GM23248 (cell line): Measurements from ENCODE around the gene TDRD7.

Experiments
- EZH2 ChIP-seq: fragments of 200-600 bp; sonication (generic); IDR thresholded peaks from 2 replicates; pipeline ENCODE4 v1.6.1; 2018; ENCODE audit warnings: antibody characterized with exemption, mild to moderate bottlenecking; ENCODE audit not compliant: insufficient read depth, poor library complexity, severe bottlenecking
- EZH2phosphoT487 ChIP-seq: fragments of 200-600 bp; sonication (generic); IDR thresholded peaks from 2 replicates; pipeline ENCODE4 v1.6.1; 2018; ENCODE audit warnings: antibody characterized with exemption, moderate library complexity, mild to moderate bottlenecking, low read depth; ENCODE audit not compliant: insufficient read depth

GRCh38 chr9:97491216-97491999 lies 79.5 kb downstream of the TDRD7 start:
- no peak for TF ChIP-seq EZH2phosphoT487
- no peak for TF ChIP-seq EZH2
